Measurements from ENCODE around the gene TP53I11.

TP53I11 gene

DNA sequence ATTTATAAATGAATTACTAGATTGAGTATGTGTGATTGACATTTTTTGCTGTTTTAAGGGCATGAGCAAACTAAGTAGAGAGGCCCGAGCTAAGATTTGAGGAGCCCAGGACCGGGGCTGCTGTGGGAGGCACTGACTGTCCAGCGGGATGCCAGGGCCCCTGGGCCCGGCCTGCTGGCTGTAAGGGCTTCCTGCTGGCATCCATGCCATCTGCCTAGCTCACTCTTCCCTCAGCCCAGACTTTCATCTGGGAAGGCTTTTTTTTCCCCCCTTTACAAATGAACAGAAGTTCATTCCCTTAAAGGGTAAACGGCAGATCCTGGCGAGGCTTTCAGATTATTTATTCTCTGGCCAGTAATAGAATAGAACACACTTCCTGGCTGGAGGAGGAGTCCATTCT is 16.0 kb upstream of the TP53I11 start:
- no peak overlapping the region for H3K27ac ChIP-seq (replicated peaks; ENCODE audit: low read length)
- no peak for DNase-seq (ENCODE audit: low spot score)
- no peak overlapping the region for H4K91ac ChIP-seq (ENCODE audit: low read depth, low read length, poor library complexity)
- no peak overlapping the region for H2BK12ac ChIP-seq (ENCODE audit: low read length)
- H3K4me2 ChIP-seq (ENCODE audit: insufficient read depth, low read length, poor library complexity, severe bottlenecking), result no peak overlapping the region
- WGBS, 2 donors (ENCODE audit: extremely low coverage in 2 of 2, insufficient read length in 2 of 2, insufficient replicate concordance in 1 of 2), result no CpG with 5 or more reads among the region's 6 CpGs
- H3K14ac ChIP-seq (ENCODE audit: low read length), result no peak overlapping the region
- no peak overlapping the region for H2AK5ac ChIP-seq (ENCODE audit: low read depth, low read length)
- no peak overlapping the region for H4K8ac ChIP-seq (ENCODE audit: low read depth, low read length)
- peak overlapping the region; percentile 76 for H2BK5ac ChIP-seq (ENCODE audit: low read length)
- H3K9ac ChIP-seq (ENCODE audit: low read depth, low read length, poor library complexity), result no peak overlapping the region
- H2BK120ac ChIP-seq (ENCODE audit: low read depth, low read length), result peak overlapping the region; percentile 78
- no peaks in the 10 kb centered on the region for H3K36me3 ChIP-seq (replicated peaks in 1 of 2; ENCODE audit: control insufficient read depth in 2 of 2, insufficient read depth in 2 of 2, low read length in 2 of 2)
- no peak overlapping the region for H2AFZ ChIP-seq (ENCODE audit: low read length)
- no peak overlapping the region for H3K4ac ChIP-seq (ENCODE audit: low read length)
- peaks cover 0 to 55% (median 0%) of the 10 kb centered on the region in 3 experiments for H3K27me3 ChIP-seq (ENCODE audit: control insufficient read depth in 3 of 3, insufficient read depth in 3 of 3, low read depth in 1 of 3, low read length in 3 of 3)
- H3K23ac ChIP-seq (ENCODE audit: low read depth, low read length, poor library complexity), result no peak overlapping the region
- peak overlapping the region; percentile 74 for H3K18ac ChIP-seq (ENCODE audit: low read length)
- no peaks in the 10 kb centered on the region for H3K79me1 ChIP-seq (ENCODE audit: low read depth, low read length)
- no peak overlapping the region for H3K4me3 ChIP-seq (ENCODE audit: low read length in 2 of 2)
- H3K9me3 ChIP-seq (replicated peaks in 1 of 2; ENCODE audit: control insufficient read depth in 2 of 2, insufficient read depth in 1 of 2, low read depth in 1 of 2, low read length in 2 of 2), result no peaks in the 10 kb centered on the region
- H3K4me1 ChIP-seq (ENCODE audit: control insufficient read depth in 2 of 2, insufficient read depth in 1 of 2, low read depth in 1 of 2, low read length in 2 of 2), result peaks cover 0 to 30% of the 10 kb centered on the region in 2 donors
- peak overlapping the region; percentile 76 for H2BK15ac ChIP-seq (ENCODE audit: low read length)

DNA sequence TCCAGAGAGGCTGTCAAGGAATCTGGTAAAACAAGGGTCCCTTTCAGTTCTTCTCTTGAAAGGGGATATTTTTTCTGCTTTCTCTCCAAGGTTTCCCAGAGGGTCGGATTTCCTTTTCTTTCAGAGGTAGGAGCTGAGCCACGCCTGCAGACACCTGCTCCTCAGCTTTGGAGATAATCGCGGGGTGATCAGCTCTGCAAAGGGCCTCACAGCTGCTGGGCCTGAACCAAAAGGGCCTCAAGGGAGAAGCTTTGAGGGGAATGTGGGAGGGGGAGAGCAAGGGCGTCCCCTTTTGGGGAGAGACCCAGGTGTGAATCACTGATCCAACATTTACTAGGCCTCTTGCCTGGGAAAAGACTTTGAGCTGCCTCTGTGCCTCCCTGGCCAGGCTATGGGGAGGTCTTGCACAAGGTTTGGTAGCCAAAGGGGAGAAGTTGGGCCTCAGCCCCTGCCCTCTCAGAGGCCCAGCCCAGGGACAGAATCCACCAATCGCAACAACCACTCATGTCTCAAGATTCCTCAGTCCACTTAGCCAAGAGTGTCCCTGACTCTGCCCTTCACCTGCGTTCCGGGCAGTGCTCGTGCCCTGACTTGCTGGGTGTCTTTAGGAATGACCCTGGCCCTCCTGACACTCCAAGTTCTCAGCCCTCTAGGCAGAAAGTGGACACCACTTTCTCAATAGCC is 14.0 kb upstream of the TP53I11 start:
- Histone ChIP-seq H2BK12ac (ENCODE audit: low read length) (no peak overlapping the region), H3K4me3 (ENCODE audit: low read length in 2 of 2) (no peak overlapping the region), H3K9me3 (replicated peaks in 1 of 2; ENCODE audit: control insufficient read depth in 2 of 2, insufficient read depth in 1 of 2, low read depth in 1 of 2, low read length in 2 of 2) (no peaks in the 10 kb centered on the region), H4K91ac (ENCODE audit: low read depth, low read length, poor library complexity) (no peak overlapping the region), H3K18ac (ENCODE audit: low read length) (peak overlapping the region; percentile 0), H3K9ac (ENCODE audit: low read depth, low read length, poor library complexity) (no peak overlapping the region), H3K23ac (ENCODE audit: low read depth, low read length, poor library complexity) (no peak overlapping the region), H2AFZ (ENCODE audit: low read length) (no peak overlapping the region), H3K4ac (ENCODE audit: low read length) (no peak overlapping the region), H3K14ac (ENCODE audit: low read length) (no peak overlapping the region), H2AK5ac (ENCODE audit: low read depth, low read length) (peak overlapping the region; percentile 38), H2BK15ac (ENCODE audit: low read length) (no peak overlapping the region), H3K36me3 (replicated peaks in 1 of 2; ENCODE audit: control insufficient read depth in 2 of 2, insufficient read depth in 2 of 2, low read length in 2 of 2) (no peaks in the 10 kb centered on the region), H2BK120ac (ENCODE audit: low read depth, low read length) (peak overlapping the region; percentile 1), H3K4me2 (ENCODE audit: insufficient read depth, low read length, poor library complexity, severe bottlenecking) (peak overlapping the region; percentile 22), H3K4me1 (ENCODE audit: control insufficient read depth in 2 of 2, insufficient read depth in 1 of 2, low read depth in 1 of 2, low read length in 2 of 2) (peaks cover 0 to 42% of the 10 kb centered on the region in 2 donors), H3K27me3 (ENCODE audit: control insufficient read depth in 3 of 3, insufficient read depth in 3 of 3, low read depth in 1 of 3, low read length in 3 of 3) (peaks cover 0 to 43% (median 0%) of the 10 kb centered on the region in 3 experiments), H3K27ac (replicated peaks; ENCODE audit: low read length) (peak overlapping the region; percentile 96), H2BK5ac (ENCODE audit: low read length) (peak overlapping the region; percentile 95), H4K8ac (ENCODE audit: low read depth, low read length) (peak overlapping the region; percentile 4), H3K79me1 (ENCODE audit: low read depth, low read length) (no peaks in the 10 kb centered on the region)
- no CpG with 5 or more reads among the region's 9 CpGs for WGBS, 2 donors (ENCODE audit: extremely low coverage in 2 of 2, insufficient read length in 2 of 2, insufficient replicate concordance in 1 of 2)
- DNase-seq (ENCODE audit: low spot score), result no peak

GRCh38 chr11:44963948-44964347 is 13.3 kb upstream of the TP53I11 start:
- H2BK15ac ChIP-seq (ENCODE audit: low read length), result no peak overlapping the region
- H3K9me3 ChIP-seq (replicated peaks in 1 of 2; ENCODE audit: control insufficient read depth in 2 of 2, insufficient read depth in 1 of 2, low read depth in 1 of 2, low read length in 2 of 2), result no peaks in the 10 kb centered on the region
- no peak overlapping the region for H2BK12ac ChIP-seq (ENCODE audit: low read length)
- peak overlapping the region; percentile 58 for H2AK5ac ChIP-seq (ENCODE audit: low read depth, low read length)
- peak overlapping the region; percentile 94 for H3K18ac ChIP-seq (ENCODE audit: low read length)
- DNase-seq (ENCODE audit: low spot score), result no peak
- H2AFZ ChIP-seq (ENCODE audit: low read length), result no peak overlapping the region
- H3K4me3 ChIP-seq (ENCODE audit: low read length in 2 of 2), result no peak overlapping the region
- no peaks in the 10 kb centered on the region for H3K79me1 ChIP-seq (ENCODE audit: low read depth, low read length)
- H3K27me3 ChIP-seq (ENCODE audit: control insufficient read depth in 3 of 3, insufficient read depth in 3 of 3, low read depth in 1 of 3, low read length in 3 of 3), result peaks cover 0 to 45% (median 0%) of the 10 kb centered on the region in 3 experiments
- peak overlapping the region; percentile 78 for H3K9ac ChIP-seq (ENCODE audit: low read depth, low read length, poor library complexity)
- H3K14ac ChIP-seq (ENCODE audit: low read length), result peak overlapping the region; percentile 25
- H3K23ac ChIP-seq (ENCODE audit: low read depth, low read length, poor library complexity), result peak overlapping the region; percentile 58
- peak overlapping the region; percentile 21 for H3K4me2 ChIP-seq (ENCODE audit: insufficient read depth, low read length, poor library complexity, severe bottlenecking)
- H3K4ac ChIP-seq (ENCODE audit: low read length), result peak overlapping the region; percentile 27
- peak overlapping the region; percentile 95 for H2BK5ac ChIP-seq (ENCODE audit: low read length)
- no CpG with 5 or more reads among the region's 5 CpGs for WGBS, 2 donors (ENCODE audit: extremely low coverage in 2 of 2, insufficient read length in 2 of 2, insufficient replicate concordance in 1 of 2)
- H3K36me3 ChIP-seq (replicated peaks in 1 of 2; ENCODE audit: control insufficient read depth in 2 of 2, insufficient read depth in 2 of 2, low read length in 2 of 2), result no peaks in the 10 kb centered on the region
- H3K27ac ChIP-seq (replicated peaks; ENCODE audit: low read length), result peak overlapping the region; percentile 96
- peak overlapping the region; percentile 84 for H2BK120ac ChIP-seq (ENCODE audit: low read depth, low read length)
- no peak overlapping the region for H4K8ac ChIP-seq (ENCODE audit: low read depth, low read length)
- peaks cover 0 to 44% of the 10 kb centered on the region in 2 donors for H3K4me1 ChIP-seq (ENCODE audit: control insufficient read depth in 2 of 2, insufficient read depth in 1 of 2, low read depth in 1 of 2, low read length in 2 of 2)
- peak overlapping the region; percentile 34 for H4K91ac ChIP-seq (ENCODE audit: low read depth, low read length, poor library complexity)

DNA sequence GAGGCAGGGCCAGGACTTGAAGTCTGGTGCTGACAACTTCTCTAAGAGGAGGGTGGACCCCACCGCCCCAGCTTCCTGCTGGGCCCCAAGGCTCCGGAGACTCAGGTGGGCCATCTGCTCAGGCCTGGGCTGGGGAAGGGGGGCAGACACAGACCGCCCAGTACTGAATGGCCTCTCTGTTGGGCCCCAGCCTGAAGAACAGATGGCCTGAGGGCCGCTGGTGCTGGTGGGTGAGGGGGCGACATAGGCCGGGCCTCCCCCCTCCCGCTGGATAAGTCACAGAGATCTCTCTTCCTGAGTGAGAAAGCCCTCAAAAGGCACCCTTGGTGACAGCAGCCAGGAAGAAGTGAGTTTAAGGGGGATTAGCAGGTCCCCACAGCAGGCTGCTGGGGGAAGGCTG is 12.5 kb upstream of the TP53I11 start:
- H3K4ac ChIP-seq (ENCODE audit: low read length), result no peak overlapping the region

More for the DNA sequence above, 12.5 kb upstream of the TP53I11 start:
- Histone ChIP-seq H2AFZ (ENCODE audit: low read length) (no peak overlapping the region), H3K4me1 (ENCODE audit: control insufficient read depth in 2 of 2, insufficient read depth in 1 of 2, low read depth in 1 of 2, low read length in 2 of 2) (peaks cover 0 to 44% of the 10 kb centered on the region in 2 donors), H3K27me3 (ENCODE audit: control insufficient read depth in 3 of 3, insufficient read depth in 3 of 3, low read depth in 1 of 3, low read length in 3 of 3) (peaks cover 0 to 53% (median 0%) of the 10 kb centered on the region in 3 experiments), H3K4me2 (ENCODE audit: insufficient read depth, low read length, poor library complexity, severe bottlenecking) (no peak overlapping the region), H4K8ac (ENCODE audit: low read depth, low read length) (no peak overlapping the region), H3K9me3 (replicated peaks in 1 of 2; ENCODE audit: control insufficient read depth in 2 of 2, insufficient read depth in 1 of 2, low read depth in 1 of 2, low read length in 2 of 2) (no peaks in the 10 kb centered on the region), H3K79me1 (ENCODE audit: low read depth, low read length) (no peaks in the 10 kb centered on the region), H3K18ac (ENCODE audit: low read length) (peak overlapping the region; percentile 89), H2BK5ac (ENCODE audit: low read length) (peak overlapping the region; percentile 95), H3K9ac (ENCODE audit: low read depth, low read length, poor library complexity) (no peak overlapping the region), H3K36me3 (replicated peaks in 1 of 2; ENCODE audit: control insufficient read depth in 2 of 2, insufficient read depth in 2 of 2, low read length in 2 of 2) (no peaks in the 10 kb centered on the region), H2AK5ac (ENCODE audit: low read depth, low read length) (peak overlapping the region; percentile 36), H3K4me3 (ENCODE audit: low read length in 2 of 2) (no peak overlapping the region), H3K14ac (ENCODE audit: low read length) (no peak overlapping the region), H3K23ac (ENCODE audit: low read depth, low read length, poor library complexity) (no peak overlapping the region), H2BK120ac (ENCODE audit: low read depth, low read length) (peak overlapping the region; percentile 16), H2BK15ac (ENCODE audit: low read length) (peak overlapping the region; percentile 18), H2BK12ac (ENCODE audit: low read length) (peak overlapping the region; percentile 91), H3K27ac (replicated peaks; ENCODE audit: low read length) (peak overlapping the region; percentile 80), H4K91ac (ENCODE audit: low read depth, low read length, poor library complexity) (peak overlapping the region; percentile 48)
- DNase-seq (ENCODE audit: low spot score), result no peak
- no CpG with 5 or more reads among the region's 7 CpGs for WGBS, 2 donors (ENCODE audit: extremely low coverage in 2 of 2, insufficient read length in 2 of 2, insufficient replicate concordance in 1 of 2)
